ENCODE results near the gene SPTBN4. TPM values are rescaled to one million over a fixed set of nuclear protein-coding genes. Genes with fewer than 3 reads are reported as not detected.

SPTBN4 gene
- total and polyA plus RNA-seq, 2 experiments from 2014 or later: 0.67 to 1.3 TPM

- Histone ChIP-seq H2AFZ (no peak overlapping the region), H3K27ac (no peak overlapping the region), H4K20me1 (ENCODE audit: insufficient read depth, poor library complexity, severe bottlenecking) (no peaks in the 10 kb centered on the region), H3K27me3 (peaks cover 3% of the 10 kb centered on the region), H3K4me1 (ENCODE audit: insufficient read depth) (no peaks in the 10 kb centered on the region), H3K9me3 (ENCODE audit: low read depth) (no peaks in the 10 kb centered on the region), H3K79me2 (no peaks in the 10 kb centered on the region), H3K4me3 (no peak overlapping the region), H3K36me3 (replicated peaks; ENCODE audit: insufficient read depth, low read depth) (no peaks in the 10 kb centered on the region), H3K4me2 (no peak overlapping the region), H3K9me2 (replicated peaks; ENCODE audit: insufficient read depth) (no peaks in the 10 kb centered on the region)
- 95% methylated on average over 4 of the region's 4 CpGs for WGBS (ENCODE audit: low lambda C conversion rate, missing lambda C conversion rate)
- TF ChIP-seq EZH2phosphoT487 (IDR thresholded peaks at IDR 0.05; ENCODE audit: low read depth, severe bottlenecking, unreplicated experiment) (no peak), CTCF (IDR thresholded peaks at IDR 0.05; ENCODE audit: poor library complexity) (no peak)
- no peak for DNase-seq (ENCODE audit: low spot score)
Measured at GRCh38 chr19:40501599-40501998, 34.8 kb downstream of the SPTBN4 start.

GRCh38 chr19:40502081-40502480, 35.3 kb downstream of the SPTBN4 start:
- Histone ChIP-seq H3K4me1 (ENCODE audit: insufficient read depth) (no peaks in the 10 kb centered on the region), H2AFZ (no peak overlapping the region), H3K79me2 (no peaks in the 10 kb centered on the region), H3K9me2 (replicated peaks; ENCODE audit: insufficient read depth) (no peaks in the 10 kb centered on the region), H3K4me3 (no peak overlapping the region), H3K27me3 (peaks cover 3% of the 10 kb centered on the region), H3K9me3 (ENCODE audit: low read depth) (no peaks in the 10 kb centered on the region), H3K4me2 (no peak overlapping the region), H4K20me1 (ENCODE audit: insufficient read depth, poor library complexity, severe bottlenecking) (no peaks in the 10 kb centered on the region), H3K27ac (no peak overlapping the region), H3K36me3 (replicated peaks; ENCODE audit: insufficient read depth, low read depth) (no peaks in the 10 kb centered on the region)
- WGBS (ENCODE audit: low lambda C conversion rate, missing lambda C conversion rate): 94% methylated on average over 13 of the region's 13 CpGs
- DNase-seq (ENCODE audit: low spot score): no peak
- TF ChIP-seq EZH2 (IDR thresholded peaks at IDR 0.05; ENCODE audit: borderline replicate concordance) (no peak), CTCF (IDR thresholded peaks at IDR 0.05; ENCODE audit: poor library complexity) (no peak), EZH2phosphoT487 (IDR thresholded peaks at IDR 0.05; ENCODE audit: low read depth, severe bottlenecking, unreplicated experiment) (no peak)

GRCh38 chr19:40502647-40503319, 36.0 kb downstream of the SPTBN4 start:
- H3K36me3 ChIP-seq (replicated peaks; ENCODE audit: insufficient read depth, low read depth): no peaks in the 10 kb centered on the region
- no peak overlapping the region for H2AFZ ChIP-seq
- no peaks in the 10 kb centered on the region for H3K9me3 ChIP-seq (ENCODE audit: low read depth)
- H4K20me1 ChIP-seq (ENCODE audit: insufficient read depth, poor library complexity, severe bottlenecking): no peaks in the 10 kb centered on the region
- WGBS (ENCODE audit: low lambda C conversion rate, missing lambda C conversion rate): 31% methylated on average over 6 of the region's 6 CpGs
- H3K9me2 ChIP-seq (replicated peaks; ENCODE audit: insufficient read depth): no peaks in the 10 kb centered on the region
- no peak overlapping the region for H3K27ac ChIP-seq
- H3K27me3 ChIP-seq: peaks cover 3% of the 10 kb centered on the region
- no peaks in the 10 kb centered on the region for H3K4me1 ChIP-seq (ENCODE audit: insufficient read depth)
- TF ChIP-seq EZH2 (IDR thresholded peaks at IDR 0.05; ENCODE audit: borderline replicate concordance): no peak
- no peak for TF ChIP-seq CTCF (IDR thresholded peaks at IDR 0.05; ENCODE audit: poor library complexity)
- no peak for TF ChIP-seq EZH2phosphoT487 (IDR thresholded peaks at IDR 0.05; ENCODE audit: low read depth, severe bottlenecking, unreplicated experiment)
- H3K79me2 ChIP-seq: no peaks in the 10 kb centered on the region
- peak; percentile 44 for DNase-seq (ENCODE audit: low spot score)
- H3K4me3 ChIP-seq: no peak overlapping the region
- no peak overlapping the region for H3K4me2 ChIP-seq
